ENCODE data around the gene ARHGEF26.

Gene ARHGEF26

GRCh38 chr3:154304936-154305335 is 183.7 kb downstream of the ARHGEF26 start:
- DNase-seq: no peak
- H3K27ac ChIP-seq (ENCODE audit: low read length): no peak overlapping the region
- H3K36me3 ChIP-seq (ENCODE audit: insufficient read depth, low read length): peaks cover 97% of the 10 kb centered on the region
- no peak overlapping the region for H2AFZ ChIP-seq (ENCODE audit: low read depth, low read length)
- H3K79me2 ChIP-seq (ENCODE audit: insufficient read depth, low read length): 0 out of 2 replicates have a peak, but pooled peaks cover 3% of the 10 kb centered on the region
- no peak overlapping the region for H3K9ac ChIP-seq (ENCODE audit: low read depth, low read length)
- no peak overlapping the region for H3K4me3 ChIP-seq (ENCODE audit: low read depth in 1 of 2, low read length in 2 of 2)
- TF ChIP-seq CTCF (IDR thresholded peaks at IDR 0.05; ENCODE audit: borderline replicate concordance, extremely low read depth, low read length, poor library complexity, severe bottlenecking) (no peak), EZH2 (IDR thresholded peaks at IDR 0.05; ENCODE audit: borderline replicate concordance, low read depth, low read length, severe bottlenecking) (no peak)
- no peak for ATAC-seq (ENCODE audit: insufficient read depth, low read depth)
- no peaks in the 10 kb centered on the region; the same call in 1 of the 2 replicates for H4K20me1 ChIP-seq (ENCODE audit: insufficient read depth, low read length)
- H3K4me2 ChIP-seq (ENCODE audit: insufficient read depth, low read length): no peak overlapping the region
- no peaks in the 10 kb centered on the region for H3K4me1 ChIP-seq (ENCODE audit: insufficient read depth, low read length)
- H3K27me3 ChIP-seq (ENCODE audit: insufficient read depth, low read length, poor library complexity): no peaks in the 10 kb centered on the region
- no peaks in the 10 kb centered on the region for H3K9me3 ChIP-seq (ENCODE audit: insufficient read depth, low read length, severe bottlenecking)

- Histone ChIP-seq H2AFZ (ENCODE audit: low read depth, low read length) (no peak overlapping the region), H3K79me2 (ENCODE audit: insufficient read depth, low read length) (peaks cover 10% of the 10 kb centered on the region; the same call in 1 of the 2 replicates), H3K27me3 (ENCODE audit: insufficient read depth, low read length, poor library complexity) (no peaks in the 10 kb centered on the region), H4K20me1 (ENCODE audit: insufficient read depth, low read length) (no peaks in the 10 kb centered on the region; the same call in 1 of the 2 replicates), H3K9me3 (ENCODE audit: insufficient read depth, low read length, severe bottlenecking) (no peaks in the 10 kb centered on the region), H3K4me3 (ENCODE audit: low read depth in 1 of 2, low read length in 2 of 2) (no peak overlapping the region), H3K4me2 (ENCODE audit: insufficient read depth, low read length) (no peak overlapping the region), H3K36me3 (ENCODE audit: insufficient read depth, low read length) (peaks cover 90% of the 10 kb centered on the region), H3K9ac (ENCODE audit: low read depth, low read length) (no peak overlapping the region), H3K27ac (ENCODE audit: low read length) (no peak overlapping the region), H3K4me1 (ENCODE audit: insufficient read depth, low read length) (no peaks in the 10 kb centered on the region)
- no peak for DNase-seq
- no peak for ATAC-seq (ENCODE audit: insufficient read depth, low read depth)
- TF ChIP-seq EZH2 (IDR thresholded peaks at IDR 0.05; ENCODE audit: borderline replicate concordance, low read depth, low read length, severe bottlenecking): no peak
- no peak for TF ChIP-seq CTCF (IDR thresholded peaks at IDR 0.05; ENCODE audit: borderline replicate concordance, extremely low read depth, low read length, poor library complexity, severe bottlenecking)
Measured at GRCh38 chr3:154307363-154307762, 186.2 kb downstream of the ARHGEF26 start.

All from DND-41 (cell line).